Body of pancreas (tissue), 4 donors: ENCODE results near the gene PBOV1.

ENCODE experiments used
- CTCF ChIP-seq, 7 experiments: fragments of 450-650 bp in 4 of 7; fragments of 200-600 bp in 3 of 7; sonication (generic) in 3 of 7; IDR thresholded peaks; one replicate each; pipeline ENCODE4 v1.5.1; 2016 to 2019; ENCODE audit warnings: antibody characterized with exemption in 7 of 7
- POLR2A ChIP-seq, 3 donors: fragments of 450-650 bp; IDR thresholded peaks; one replicate each; pipeline ENCODE4 v1.6.1; 2016; ENCODE audit warnings: antibody characterized with exemption in 3 of 3, mild to moderate bottlenecking in 2 of 3

- no peak for TF ChIP-seq CTCF (IDR thresholded peaks at IDR 0.05)
- no peak for TF ChIP-seq POLR2A (IDR thresholded peaks at IDR 0.05)
Measured at GRCh38 chr6:138266095-138266494, 47.8 kb upstream of the PBOV1 start.
